Nephron progenitor cell (in vitro differentiated cells): ENCODE results near the gene DKK2.

Experiments used
- DNase-seq: peaks from one replicate; pipeline ENCODE4 v3.0.0; 2021
- H3K27ac Mint-ChIP-seq: 2 replicates; pipeline ENCODE4 v1.8.0; 2021; ENCODE audit warnings: mild to moderate bottlenecking, moderate library complexity, mixed read lengths
- H3K27me3 Mint-ChIP-seq: 2 replicates; pipeline ENCODE4 v1.8.0; 2021; ENCODE audit warnings: mild to moderate bottlenecking, low read depth, mixed read lengths; ENCODE audit not compliant: poor library complexity
- H3K36me3 Mint-ChIP-seq: 2 replicates; pipeline ENCODE4 v1.8.0; 2021; ENCODE audit warnings: low read depth, mixed read lengths
- H3K4me1 Mint-ChIP-seq: 2 replicates; pipeline ENCODE4 v1.8.0; 2021; ENCODE audit warnings: mixed read lengths
- H3K4me3 Mint-ChIP-seq: 2 replicates; pipeline ENCODE4 v1.8.0; 2021; ENCODE audit warnings: mild to moderate bottlenecking, moderate library complexity, mixed read lengths
- H3K9me3 Mint-ChIP-seq: 2 replicates; pipeline ENCODE4 v1.8.0; 2021; ENCODE audit warnings: mild to moderate bottlenecking, moderate library complexity, mixed read lengths
- TF ChIP-seq, protein P1 (sequence below): fragments of 200-600 bp; sonication (generic); IDR thresholded peaks from 2 replicates; pipeline ENCODE4 v1.5.0; 2021; ENCODE audit warnings: antibody characterized with exemption

DKK2 gene

DNA sequence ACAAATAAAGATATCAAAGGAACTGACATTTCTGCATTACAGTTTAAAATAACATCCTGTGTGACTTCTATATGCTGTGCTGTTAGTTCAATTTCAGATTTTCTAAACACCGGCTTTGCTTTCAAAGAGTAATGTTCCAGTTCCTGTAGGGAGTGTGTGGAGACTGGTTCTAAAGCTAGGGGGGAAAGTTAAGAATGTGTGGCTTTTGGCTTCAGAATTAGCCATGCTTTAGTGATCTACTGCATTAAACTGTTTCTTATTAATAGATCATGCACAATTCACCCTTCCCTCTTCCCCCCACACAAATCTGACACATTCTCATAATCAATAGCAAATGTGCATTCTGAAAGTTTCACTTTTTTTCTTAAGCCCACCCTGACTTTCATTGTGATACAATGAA, 32.0 kb upstream of the DKK2 start:
- H3K9me3 Mint-ChIP-seq: peaks cover 3% of the 10 kb centered on the region
- H3K27ac Mint-ChIP-seq: no peak overlapping the region
- H3K27me3 Mint-ChIP-seq: no peaks in the 10 kb centered on the region
- TF ChIP-seq, protein P1, sequence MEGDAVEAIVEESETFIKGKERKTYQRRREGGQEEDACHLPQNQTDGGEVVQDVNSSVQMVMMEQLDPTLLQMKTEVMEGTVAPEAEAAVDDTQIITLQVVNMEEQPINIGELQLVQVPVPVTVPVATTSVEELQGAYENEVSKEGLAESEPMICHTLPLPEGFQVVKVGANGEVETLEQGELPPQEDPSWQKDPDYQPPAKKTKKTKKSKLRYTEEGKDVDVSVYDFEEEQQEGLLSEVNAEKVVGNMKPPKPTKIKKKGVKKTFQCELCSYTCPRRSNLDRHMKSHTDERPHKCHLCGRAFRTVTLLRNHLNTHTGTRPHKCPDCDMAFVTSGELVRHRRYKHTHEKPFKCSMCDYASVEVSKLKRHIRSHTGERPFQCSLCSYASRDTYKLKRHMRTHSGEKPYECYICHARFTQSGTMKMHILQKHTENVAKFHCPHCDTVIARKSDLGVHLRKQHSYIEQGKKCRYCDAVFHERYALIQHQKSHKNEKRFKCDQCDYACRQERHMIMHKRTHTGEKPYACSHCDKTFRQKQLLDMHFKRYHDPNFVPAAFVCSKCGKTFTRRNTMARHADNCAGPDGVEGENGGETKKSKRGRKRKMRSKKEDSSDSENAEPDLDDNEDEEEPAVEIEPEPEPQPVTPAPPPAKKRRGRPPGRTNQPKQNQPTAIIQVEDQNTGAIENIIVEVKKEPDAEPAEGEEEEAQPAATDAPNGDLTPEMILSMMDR: no peak
- no peak for DNase-seq
- H3K4me3 Mint-ChIP-seq: no peak overlapping the region
- H3K36me3 Mint-ChIP-seq: no peaks in the 10 kb centered on the region
- no peaks in the 10 kb centered on the region for H3K4me1 Mint-ChIP-seq

DNA sequence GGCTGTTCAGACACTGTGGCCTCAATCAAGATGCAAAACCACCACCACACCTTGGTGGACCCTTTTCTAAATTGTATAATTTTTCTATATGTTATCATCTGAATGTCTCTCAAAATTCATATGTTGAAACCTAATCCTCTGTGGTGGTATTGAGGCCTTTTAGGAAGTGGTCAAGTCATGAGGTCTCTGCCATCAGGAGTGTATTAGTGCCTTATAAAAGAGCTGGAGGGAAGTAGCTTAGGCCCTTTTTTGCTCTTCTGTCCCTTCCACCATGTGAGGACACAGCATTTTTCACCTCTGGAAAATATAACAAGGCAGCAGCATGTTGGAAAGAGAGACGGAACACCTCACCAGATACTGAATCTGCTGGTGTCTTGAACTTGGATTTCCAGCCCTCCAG, 30.5 kb upstream of the DKK2 start:
- H3K4me3 Mint-ChIP-seq: no peak overlapping the region
- H3K36me3 Mint-ChIP-seq: no peaks in the 10 kb centered on the region
- no peaks in the 10 kb centered on the region for H3K9me3 Mint-ChIP-seq

DNA sequence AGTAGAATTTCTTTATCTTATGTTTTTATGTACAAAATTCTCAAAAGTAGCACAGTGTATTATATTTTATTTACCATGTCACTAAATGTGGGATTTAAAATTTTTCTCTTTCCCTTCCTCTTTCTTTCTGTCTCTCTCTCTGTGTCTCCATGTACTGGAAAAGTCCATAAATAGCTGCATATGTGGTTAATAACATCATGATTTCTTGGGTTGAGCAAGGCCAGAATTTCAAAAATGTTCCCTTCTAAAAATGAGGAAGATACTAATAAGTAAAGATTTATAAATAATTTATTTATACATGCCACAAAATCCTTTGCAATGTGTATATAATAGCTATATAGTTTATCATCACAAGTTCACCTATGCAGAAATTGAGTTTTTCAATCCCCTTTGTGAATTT, 29.1 kb upstream of the DKK2 start:
- TF ChIP-seq, protein P1: no peak
- Mint-ChIP-seq H3K4me1 (no peaks in the 10 kb centered on the region), H3K4me3 (no peak overlapping the region), H3K27ac (no peak overlapping the region), H3K9me3 (no peaks in the 10 kb centered on the region), H3K27me3 (no peaks in the 10 kb centered on the region), H3K36me3 (no peaks in the 10 kb centered on the region)
- DNase-seq: no peak

More for the DNA sequence above, 30.5 kb upstream of the DKK2 start:
- Mint-ChIP-seq H3K4me1 (no peaks in the 10 kb centered on the region), H3K27ac (no peak overlapping the region), H3K27me3 (no peaks in the 10 kb centered on the region)
- TF ChIP-seq, protein P1: no peak
- DNase-seq: no peak

DNA sequence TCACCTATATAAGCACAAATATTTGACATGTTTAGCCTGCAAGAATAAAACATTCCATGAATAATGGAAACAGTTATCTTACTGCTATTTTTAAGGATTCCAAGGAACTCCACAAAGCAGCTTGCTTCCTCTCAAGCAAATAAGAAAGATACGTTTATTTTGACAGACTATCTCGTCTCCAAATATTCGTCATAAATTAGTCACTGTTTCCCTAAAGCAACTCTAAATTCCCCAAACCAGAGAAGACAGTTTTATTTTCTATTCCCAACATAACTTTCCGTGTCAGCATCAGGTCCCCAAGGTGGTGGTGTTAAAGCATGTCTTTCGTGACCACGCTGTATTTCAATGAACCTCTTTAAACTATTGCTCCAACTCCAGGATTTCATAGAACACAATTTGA, 24.3 kb upstream of the DKK2 start:
- DNase-seq: no peak
- H3K36me3 Mint-ChIP-seq: no peaks in the 10 kb centered on the region
- H3K27ac Mint-ChIP-seq: no peak overlapping the region
- peaks cover 3% of the 10 kb centered on the region for H3K27me3 Mint-ChIP-seq
- no peaks in the 10 kb centered on the region for H3K4me1 Mint-ChIP-seq
- H3K9me3 Mint-ChIP-seq: no peaks in the 10 kb centered on the region
- TF ChIP-seq, protein P1: no peak
- no peak overlapping the region for H3K4me3 Mint-ChIP-seq

DNA sequence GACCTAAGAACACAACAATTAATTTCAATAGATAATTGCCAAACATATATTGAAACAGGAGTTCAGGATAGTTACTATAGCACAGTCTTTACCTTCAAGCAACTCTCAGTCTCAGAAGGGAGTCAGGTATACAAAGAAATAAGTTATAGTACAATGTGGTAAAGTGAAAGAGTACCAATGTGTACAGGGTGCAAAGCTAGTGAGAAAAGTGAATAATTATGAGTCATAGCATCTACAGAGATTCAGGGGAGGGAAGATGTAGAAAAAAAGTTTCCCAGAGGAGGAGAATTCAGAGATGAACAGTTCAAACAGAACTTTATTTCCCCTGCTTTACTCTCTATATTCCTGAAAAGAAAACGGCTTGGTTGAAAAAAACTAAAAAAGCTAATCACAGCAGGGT, 22.7 kb upstream of the DKK2 start:
- Mint-ChIP-seq H3K36me3 (no peaks in the 10 kb centered on the region), H3K27ac (no peak overlapping the region)
- TF ChIP-seq, protein P1: no peak

DNA sequence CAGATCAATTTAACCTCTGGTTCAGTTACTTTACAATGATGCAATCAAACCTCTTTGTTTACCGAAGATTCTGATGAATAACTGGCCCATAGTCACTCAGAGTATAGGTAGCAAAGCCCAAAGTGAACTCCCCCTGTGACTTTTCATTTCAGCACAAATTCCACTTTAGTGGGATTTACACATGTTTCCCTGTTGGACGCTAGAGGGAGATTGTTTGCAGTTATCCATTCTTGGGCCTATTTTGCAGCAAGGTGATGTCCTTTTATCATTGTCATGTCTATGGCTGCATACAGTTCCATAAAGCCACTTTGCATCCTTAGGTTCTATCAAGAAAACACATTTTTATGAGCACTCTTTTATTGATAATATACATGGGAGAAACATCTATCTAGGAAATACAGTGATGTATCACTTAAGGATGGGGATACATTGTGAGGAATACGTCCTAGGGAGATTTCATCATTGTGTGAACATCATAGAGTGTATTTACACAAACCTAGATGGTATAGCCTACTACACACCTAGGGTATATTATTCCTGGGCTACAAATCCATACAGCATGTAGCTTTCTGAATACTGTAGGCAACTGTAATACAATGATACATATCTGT, 14.5 kb upstream of the DKK2 start:
- peaks cover under 1% of the 10 kb centered on the region for H3K27me3 Mint-ChIP-seq
- peaks cover 20% of the 10 kb centered on the region for H3K9me3 Mint-ChIP-seq
- no peak for DNase-seq
- H3K36me3 Mint-ChIP-seq: peaks cover 9% of the 10 kb centered on the region
- no peak overlapping the region for H3K27ac Mint-ChIP-seq
- H3K4me1 Mint-ChIP-seq: no peaks in the 10 kb centered on the region
- TF ChIP-seq, protein P1: peak; percentile 58
- H3K4me3 Mint-ChIP-seq: no peak overlapping the region

More for the DNA sequence above, 22.7 kb upstream of the DKK2 start:
- no peaks in the 10 kb centered on the region for H3K4me1 Mint-ChIP-seq
- peaks cover 3% of the 10 kb centered on the region for H3K27me3 Mint-ChIP-seq
- no peak for DNase-seq
- H3K9me3 Mint-ChIP-seq: no peaks in the 10 kb centered on the region
- no peak overlapping the region for H3K4me3 Mint-ChIP-seq
